Measurements from ENCODE around the gene CPNE9. TPM values are rescaled to one million over a fixed set of nuclear protein-coding genes. Genes with fewer than 3 reads are reported as not detected.

CPNE9 gene
- total and polyA plus RNA-seq, 2 of the 13 experiments (the other 11 are each of a cell fraction or from before 2014, with no cell fraction given) = 0.20 TPM; not detected in 1

GRCh38 chr3:9679476-9680080 lies 24.1 kb upstream of the CPNE9 start (continued):
- TF ChIP-seq, protein P1, sequence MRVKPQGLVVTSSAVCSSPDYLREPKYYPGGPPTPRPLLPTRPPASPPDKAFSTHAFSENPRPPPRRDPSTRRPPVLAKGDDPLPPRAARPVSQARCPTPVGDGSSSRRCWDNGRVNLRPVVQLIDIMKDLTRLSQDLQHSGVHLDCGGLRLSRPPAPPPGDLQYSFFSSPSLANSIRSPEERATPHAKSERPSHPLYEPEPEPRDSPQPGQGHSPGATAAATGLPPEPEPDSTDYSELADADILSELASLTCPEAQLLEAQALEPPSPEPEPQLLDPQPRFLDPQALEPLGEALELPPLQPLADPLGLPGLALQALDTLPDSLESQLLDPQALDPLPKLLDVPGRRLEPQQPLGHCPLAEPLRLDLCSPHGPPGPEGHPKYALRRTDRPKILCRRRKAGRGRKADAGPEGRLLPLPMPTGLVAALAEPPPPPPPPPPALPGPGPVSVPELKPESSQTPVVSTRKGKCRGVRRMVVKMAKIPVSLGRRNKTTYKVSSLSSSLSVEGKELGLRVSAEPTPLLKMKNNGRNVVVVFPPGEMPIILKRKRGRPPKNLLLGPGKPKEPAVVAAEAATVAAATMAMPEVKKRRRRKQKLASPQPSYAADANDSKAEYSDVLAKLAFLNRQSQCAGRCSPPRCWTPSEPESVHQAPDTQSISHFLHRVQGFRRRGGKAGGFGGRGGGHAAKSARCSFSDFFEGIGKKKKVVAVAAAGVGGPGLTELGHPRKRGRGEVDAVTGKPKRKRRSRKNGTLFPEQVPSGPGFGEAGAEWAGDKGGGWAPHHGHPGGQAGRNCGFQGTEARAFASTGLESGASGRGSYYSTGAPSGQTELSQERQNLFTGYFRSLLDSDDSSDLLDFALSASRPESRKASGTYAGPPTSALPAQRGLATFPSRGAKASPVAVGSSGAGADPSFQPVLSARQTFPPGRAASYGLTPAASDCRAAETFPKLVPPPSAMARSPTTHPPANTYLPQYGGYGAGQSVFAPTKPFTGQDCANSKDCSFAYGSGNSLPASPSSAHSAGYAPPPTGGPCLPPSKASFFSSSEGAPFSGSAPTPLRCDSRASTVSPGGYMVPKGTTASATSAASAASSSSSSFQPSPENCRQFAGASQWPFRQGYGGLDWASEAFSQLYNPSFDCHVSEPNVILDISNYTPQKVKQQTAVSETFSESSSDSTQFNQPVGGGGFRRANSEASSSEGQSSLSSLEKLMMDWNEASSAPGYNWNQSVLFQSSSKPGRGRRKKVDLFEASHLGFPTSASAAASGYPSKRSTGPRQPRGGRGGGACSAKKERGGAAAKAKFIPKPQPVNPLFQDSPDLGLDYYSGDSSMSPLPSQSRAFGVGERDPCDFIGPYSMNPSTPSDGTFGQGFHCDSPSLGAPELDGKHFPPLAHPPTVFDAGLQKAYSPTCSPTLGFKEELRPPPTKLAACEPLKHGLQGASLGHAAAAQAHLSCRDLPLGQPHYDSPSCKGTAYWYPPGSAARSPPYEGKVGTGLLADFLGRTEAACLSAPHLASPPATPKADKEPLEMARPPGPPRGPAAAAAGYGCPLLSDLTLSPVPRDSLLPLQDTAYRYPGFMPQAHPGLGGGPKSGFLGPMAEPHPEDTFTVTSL (CRISPR knock-in tag; IDR thresholded peaks at IDR 0.05; ENCODE audit: borderline replicate concordance) = no peak
- TF ChIP-seq IRX3 (CRISPR knock-in tag; IDR thresholded peaks at IDR 0.05; ENCODE audit: borderline replicate concordance, low read depth) (no peak), ZBED4 (CRISPR knock-in tag; IDR thresholded peaks at IDR 0.05; ENCODE audit: borderline replicate concordance) (no peak), ZNF512B (CRISPR knock-in tag; IDR thresholded peaks at IDR 0.05; ENCODE audit: borderline replicate concordance) (no peak), HMG20A (CRISPR knock-in tag; IDR thresholded peaks at IDR 0.05; ENCODE audit: borderline replicate concordance) (no peak)

Measured in HepG2 (cell line).